H1 (cell line): ENCODE measurements around the gene GTSE1. TPM values are rescaled to one million over a fixed set of nuclear protein-coding genes. Genes with fewer than 3 reads are reported as not detected.
A peak's percentile ranks its signal among the peaks of the same experiment; 100 is the strongest.

Experiments
- CTCF ChIA-PET: fragments of 300-600 bp; sonication (Branson Sonifier 250); formaldehyde crosslinking; loops from one replicate; lab custom pipeline; 2021; ENCODE audit not compliant: partially characterized antibody; lab: Charles Lee
- POLR2A ChIA-PET: fragments of 300-600 bp; sonication (Branson Sonifier 250); formaldehyde crosslinking; loops from one replicate; lab custom pipeline; 2021; ENCODE audit warnings: inconsistent platforms; ENCODE audit not compliant: partially characterized antibody; lab: Charles Lee
- DNase-seq, 2 experiments: peaks; one replicate each; pipeline versions ENCODE4 v3.0.0 to v3.0.0-alpha.2; 2010 to 2022; ENCODE audit warnings: low spot score in 2 of 2, low read depth in 1 of 2, mixed read lengths in 1 of 2
- FAIRE-seq: peaks from 2 replicates; lab custom pipeline; 2011; peaks lifted over from hg19 to GRCh38; lab: Jason Lieb, UNC
- H2AFZ ChIP-seq: 2 replicates; pipeline ENCODE4 v1.8.1; 2012; ENCODE audit warnings: low read length, inconsistent platforms
- H2AK5ac ChIP-seq: 2 replicates; pipeline ENCODE4 v1.6.1; 2013; ENCODE audit warnings: low read depth, low read length
- H2BK120ac ChIP-seq: replicated peaks from 2 replicates; pipeline ENCODE3; 2013; ENCODE audit warnings: low read depth, low read length, inconsistent platforms
- H2BK12ac ChIP-seq: 2 replicates; pipeline ENCODE4 v1.6.1; 2013; ENCODE audit warnings: low read depth, low read length
- H2BK15ac ChIP-seq: 2 replicates; pipeline ENCODE4 v1.6.1; 2013; ENCODE audit warnings: low read length
- H2BK20ac ChIP-seq: 2 replicates; pipeline ENCODE4 v1.6.1; 2013; ENCODE audit warnings: low read length
- H2BK5ac ChIP-seq: 2 replicates; pipeline ENCODE4 v1.6.1; 2013; ENCODE audit warnings: low read depth, low read length
- H3K14ac ChIP-seq: 2 replicates; pipeline ENCODE4 v1.6.1; 2013; ENCODE audit warnings: inconsistent platforms; ENCODE audit not compliant: insufficient read length
- H3K18ac ChIP-seq: 2 replicates; pipeline ENCODE4 v1.6.1; 2013; ENCODE audit warnings: low read length; ENCODE audit errors: extremely low read depth
- H3K23ac ChIP-seq: 2 replicates; pipeline ENCODE4 v1.6.1; 2013; ENCODE audit warnings: inconsistent platforms; ENCODE audit not compliant: insufficient read length
- H3K23me2 ChIP-seq: 2 replicates; pipeline ENCODE4 v1.6.1; 2013; ENCODE audit warnings: low read depth, low read length
- H3K27ac ChIP-seq: 2 replicates; pipeline ENCODE4 v1.6.1; 2011; ENCODE audit warnings: low read depth, low read length, inconsistent platforms
- H3K27me3 ChIP-seq, 4 experiments: replicated peaks in 1 of 4; 1 replicate in 1 of 4; 2 replicates in 3 of 4; pipeline versions ENCODE4 v1.6.1 to v1.8.1; 2011 to 2013; ENCODE audit warnings: low read length in 3 of 4, mild to moderate bottlenecking in 3 of 4, inconsistent platforms in 2 of 4, mixed read lengths in 2 of 4, moderate library complexity in 1 of 4; ENCODE audit not compliant: control insufficient read depth in 3 of 4, insufficient read depth in 3 of 4; ENCODE audit errors: extremely low read depth in 1 of 4
- H3K36me3 ChIP-seq, 4 experiments: 2 replicates each; pipeline versions ENCODE4 v1.6.1 to v1.8.1; 2011 to 2013; ENCODE audit warnings: mild to moderate bottlenecking in 4 of 4, low read length in 3 of 4, moderate library complexity in 2 of 4, control low read depth in 1 of 4, inconsistent platforms in 1 of 4; ENCODE audit not compliant: insufficient read depth in 4 of 4, control insufficient read depth in 2 of 4
- H3K4ac ChIP-seq: replicated peaks from 2 replicates; pipeline ENCODE3; 2013; ENCODE audit warnings: low read length, low read depth, mixed read lengths, inconsistent platforms; ENCODE audit not compliant: insufficient read length
- H3K4me1 ChIP-seq, 4 experiments: replicated peaks in 1 of 4; 1 replicate in 1 of 4; 2 replicates in 3 of 4; pipeline versions ENCODE4 v1.6.1 to v1.8.1; 2011 to 2013; ENCODE audit warnings: low read length in 3 of 4, inconsistent platforms in 2 of 4, mixed read lengths in 1 of 4; ENCODE audit not compliant: insufficient read depth in 4 of 4, control insufficient read depth in 3 of 4
- H3K4me2 ChIP-seq, 2 experiments: 2 replicates each; pipeline versions ENCODE4 v1.6.1 to v1.8.1; 2011 to 2013; ENCODE audit warnings: low read depth in 2 of 2, low read length in 2 of 2, control low read depth in 1 of 2, inconsistent platforms in 1 of 2, mild to moderate bottlenecking in 1 of 2; ENCODE audit not compliant: insufficient read depth in 1 of 2
- H3K4me3 ChIP-seq, 4 experiments: fragments of 200-600, 300-600 bp in 1 of 4; sonication (generic), shearing (Covaris generic), sonication (Bioruptor Twin) in 1 of 4; 2 replicates each; pipeline versions ENCODE4 v1.5.1 to v1.8.1; 2011 to 2016; ENCODE audit warnings: low read length in 4 of 4, low read depth in 3 of 4, control low read depth in 2 of 4, inconsistent platforms in 2 of 4, mild to moderate bottlenecking in 2 of 4, mixed read lengths in 1 of 4, moderate library complexity in 1 of 4; ENCODE audit not compliant: insufficient read depth in 2 of 4; ENCODE audit errors: extremely low read depth in 1 of 4
- H3K56ac ChIP-seq: replicated peaks from 2 replicates; pipeline ENCODE3; 2013; ENCODE audit warnings: low read depth, mild to moderate bottlenecking, mixed read lengths, low read length, inconsistent platforms; ENCODE audit not compliant: insufficient read length
- H3K79me1 ChIP-seq: 2 replicates; pipeline ENCODE4 v1.6.1; 2013; ENCODE audit warnings: low read depth, low read length, control low read depth
- H3K79me2 ChIP-seq, 2 experiments: 2 replicates each; pipeline versions ENCODE4 v1.6.1 to v1.8.1; 2012 to 2013; ENCODE audit warnings: low read length in 2 of 2, mild to moderate bottlenecking in 2 of 2, inconsistent platforms in 1 of 2; ENCODE audit not compliant: insufficient read depth in 2 of 2, control insufficient read depth in 1 of 2
- H3K9ac ChIP-seq, 4 experiments: replicated peaks in 1 of 4; 1 replicate in 1 of 4; 2 replicates in 3 of 4; pipeline versions ENCODE4 v1.6.1 to v1.8.1; 2011 to 2013; ENCODE audit warnings: low read depth in 3 of 4, low read length in 3 of 4, control low read depth in 2 of 4, mild to moderate bottlenecking in 2 of 4, moderate library complexity in 2 of 4, inconsistent platforms in 1 of 4; ENCODE audit errors: extremely low read depth in 1 of 4
- H3K9me3 ChIP-seq, 2 experiments: 2 replicates each; pipeline versions ENCODE4 v1.6.1 to v1.8.1; 2012 to 2013; ENCODE audit warnings: mild to moderate bottlenecking in 2 of 2, moderate library complexity in 2 of 2, control low read depth in 1 of 2, inconsistent platforms in 1 of 2, low read depth in 1 of 2, low read length in 1 of 2, mixed read lengths in 1 of 2; ENCODE audit not compliant: insufficient read depth in 2 of 2
- H4K20me1 ChIP-seq, 2 experiments: replicated peaks in 1 of 2; 2 replicates each; pipeline versions ENCODE3 to v1.8.1; 2011 to 2013; ENCODE audit warnings: inconsistent platforms in 2 of 2, low read length in 2 of 2, mild to moderate bottlenecking in 1 of 2; ENCODE audit not compliant: insufficient read depth in 2 of 2, control insufficient read depth in 1 of 2
- H4K5ac ChIP-seq: 2 replicates; pipeline ENCODE4 v1.6.1; 2013; ENCODE audit warnings: low read length, low read depth, mixed read lengths, inconsistent platforms; ENCODE audit not compliant: insufficient read length
- H4K8ac ChIP-seq: 2 replicates; pipeline ENCODE4 v1.8.0; 2013; ENCODE audit warnings: mild to moderate bottlenecking, moderate library complexity, low read length, inconsistent platforms; ENCODE audit not compliant: insufficient read depth; ENCODE audit errors: extremely low read depth
- H4K91ac ChIP-seq: replicated peaks from 2 replicates; pipeline ENCODE3; 2013; ENCODE audit warnings: low read length, mixed read lengths, inconsistent platforms; ENCODE audit not compliant: insufficient read length
- BCL11A ChIP-seq, 2 experiments: IDR thresholded peaks; one replicate each; pipeline ENCODE4 v1.6.1; 2011; ENCODE audit warnings: low read depth in 2 of 2, low read length in 2 of 2, mild to moderate bottlenecking in 2 of 2
- CBX5 ChIP-seq: fragments of 300-800, 300-1000 bp; sonication (generic); IDR thresholded peaks from 2 replicates; pipeline ENCODE4 v1.7.1; 2016; ENCODE audit warnings: antibody characterized with exemption, low read length, low read depth
- GTF2F1 ChIP-seq: IDR thresholded peaks from 2 replicates; pipeline ENCODE4 v1.6.1; 2012; ENCODE audit warnings: low read depth, low read length, improper control_type of control experiment, borderline replicate concordance
- JUND ChIP-seq: IDR thresholded peaks from 2 replicates; pipeline ENCODE4 v1.6.1; 2011; ENCODE audit warnings: mild to moderate bottlenecking, improper control_type of control experiment, low read length
- KDM4A ChIP-seq: IDR thresholded peaks from one replicate; pipeline ENCODE4 v1.7.1; 2012; ENCODE audit warnings: low read depth, mild to moderate bottlenecking, moderate library complexity, low read length, inconsistent platforms; ENCODE audit not compliant: severe bottlenecking
- RAD21 ChIP-seq, 2 experiments: IDR thresholded peaks in 1 of 2; conservative IDR thresholded peaks in 1 of 2; 2 replicates each; pipeline ENCODE4 v1.6.1; 2011; ENCODE audit warnings: low read depth in 2 of 2, low read length in 2 of 2, improper control_type of control experiment in 1 of 2, inconsistent platforms in 1 of 2, mild to moderate bottlenecking in 1 of 2, moderate library complexity in 1 of 2
- RBBP5 ChIP-seq: IDR thresholded peaks from 2 replicates; pipeline ENCODE4 v1.7.1; 2012; ENCODE audit warnings: low read depth, mild to moderate bottlenecking, inconsistent platforms, low read length, moderate library complexity, borderline replicate concordance
- TBP ChIP-seq: IDR thresholded peaks from 2 replicates; pipeline ENCODE4 v1.6.1; 2011; ENCODE audit warnings: low read depth, low read length, improper control_type of control experiment
- WGBS, 2 experiments: shearing (Covaris generic) in 1 of 2; methylation state at CpG; one replicate each; pipeline versions ENCODE4 v1.1.6 to v1.1.7; 2013 to 2015; ENCODE audit warnings: low lambda C conversion rate in 2 of 2, mixed read lengths in 2 of 2, inconsistent platforms in 1 of 2, low coverage in 1 of 2, missing lambda C conversion rate in 1 of 2; ENCODE audit not compliant: insufficient replicate concordance in 2 of 2, insufficient coverage in 1 of 2, insufficient read length in 1 of 2; ENCODE audit errors: extremely low coverage in 1 of 2, missing lambda C conversion rate in 1 of 2; 5-methylcytosine and 5-hydroxymethylcytosine counted together
- polyA plus RNA-seq, 7 experiments: library from polyadenylated mRNA; depleted of rRNA in 3 of 7; stranded (reverse) in 5 of 7; unstranded in 2 of 7; fragments of >200 nt in 5 of 7; fragments of 200-250 nt in 2 of 7; gene quantifications; 1 replicate in 5 of 7; 2 replicates in 1 of 7; 4 replicates in 1 of 7; pipeline versions ENCODE4 v1.2.1 to v1.2.3, GENCODE V29; 2011 to 2013; ENCODE audit warnings: missing spikeins in 2 of 7, mixed read lengths in 2 of 7
- total RNA-seq: library from RNA; stranded (reverse); fragmentation: NEBNext Ultra II Directional; extraction: Animal tissue kit (Norgen Biotek cat#: 25700); gene quantifications from 2 replicates; pipeline ENCODE4 v1.2.1, GENCODE V29; 2021
- TF ChIP-seq, protein P1 (sequence below), 3 experiments: IDR thresholded peaks; 1 replicate in 2 of 3; 2 replicates in 1 of 3; pipeline versions ENCODE4 v1.5.1 to v1.6.1; 2011; ENCODE audit warnings: low read length in 3 of 3, mild to moderate bottlenecking in 3 of 3, inconsistent platforms in 2 of 3, low read depth in 1 of 3, moderate library complexity in 1 of 3; ENCODE audit not compliant: insufficient read depth in 1 of 3; ENCODE audit errors: control extremely low read depth in 1 of 3

GTSE1 gene
- total and polyA plus RNA-seq, 2 of the 8 experiments (the other 6 are each of a cell fraction or from before 2014, with no cell fraction given): 17.5 to 38.6 TPM

DNA sequence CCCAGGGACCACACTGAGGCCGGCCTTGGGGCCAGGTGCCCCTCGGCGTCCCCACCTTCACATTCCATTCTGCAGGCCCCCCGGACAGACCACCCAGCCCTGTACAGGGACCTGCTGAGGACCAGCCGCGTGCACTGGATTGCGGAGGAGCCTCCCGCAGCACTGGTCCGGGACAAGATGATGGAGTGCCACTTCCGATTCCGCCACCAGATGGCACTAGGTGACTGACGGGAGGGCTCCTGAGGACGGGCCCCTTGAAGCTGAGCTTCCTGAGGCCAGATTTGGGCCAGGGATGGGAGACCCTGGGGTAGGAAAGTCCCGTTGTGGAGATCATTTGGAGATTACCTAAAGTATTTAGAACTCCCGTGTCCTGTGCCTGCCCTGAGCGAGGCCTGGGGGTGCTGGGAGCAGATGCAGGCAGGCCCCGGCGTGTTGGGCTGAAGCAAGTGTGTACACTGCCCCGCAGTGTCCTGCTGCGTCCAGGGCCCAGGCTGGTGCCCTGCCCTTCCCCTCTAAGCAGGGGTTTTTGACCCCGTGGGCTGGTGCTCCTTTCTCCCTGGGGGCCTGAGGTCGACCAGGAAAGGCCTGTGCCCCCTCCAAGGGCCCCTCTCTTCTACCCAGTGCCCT lies 58.8 kb downstream of the GTSE1 start:
- ChIA-PET CTCF (interaction anchor here (0.7 to 5.8 kb wide), 16 partner anchors 9 to 220 kb away, joined by 3 to 60 read pairs (median 4); partner anchors contain the start of gene CELSR1), POLR2A (interaction anchor here (1.9 kb wide), 1 partner anchor 15 kb away, joined by 4 read pairs; no protein-coding TSS in a partner anchor)
- Histone ChIP-seq H3K79me2 (no peaks in the 10 kb centered on the region), H2BK15ac (no peak overlapping the region), H4K5ac (no peak overlapping the region), H2AFZ (no peak overlapping the region), H3K27ac (0 out of 2 replicates have a peak overlapping the region, but pooled peaks have one; percentile 35), H2BK5ac (no peak overlapping the region), H3K79me1 (0 out of 2 replicates have a peak, but pooled peaks cover 4% of the 10 kb centered on the region), H3K27me3 (no peaks in the 10 kb centered on the region), H3K4me2 (no peak overlapping the region), H2BK120ac (no peak overlapping the region), H3K23ac (no peak overlapping the region), H3K23me2 (no peaks in the 10 kb centered on the region), H3K9me3 (no peaks in the 10 kb centered on the region), H2BK20ac (no peak overlapping the region), H4K91ac (no peak overlapping the region), H4K20me1 (peaks cover 13 to 26% of the 10 kb centered on the region in 2 experiments), H3K18ac (no peak overlapping the region), H3K56ac (no peak overlapping the region), H3K36me3 (peaks cover 10 to 49% (median 36%) of the 10 kb centered on the region in 4 experiments; a peak in 7 of 8 replicates), H3K14ac (no peak overlapping the region), H3K4ac (no peak overlapping the region), H3K9ac (no peak overlapping the region), H2AK5ac (no peak overlapping the region), H3K4me3 (no peak overlapping the region), H4K8ac (no peak overlapping the region), H3K4me1 (no peaks in the 10 kb centered on the region), H2BK12ac (no peak overlapping the region)
- TF ChIP-seq JUND (peak; percentile 27; the same call in 1 of the 2 replicates), RBBP5 (no peak), GTF2F1 (no peak), CBX5 (no peak), KDM4A (no peak), TBP (no peak), RAD21 (IDR thresholded peaks at IDR 0.05 in 1 of 2, conservative IDR thresholded peaks at IDR 0.05 in 1 of 2; ENCODE audit: low read depth in 2 of 2, low read length in 2 of 2) (peak; percentile 95 to 98), BCL11A (IDR thresholded peaks at IDR 0.05; ENCODE audit: low read depth in 2 of 2, low read length in 2 of 2) (no peak)
- TF ChIP-seq, protein P1, sequence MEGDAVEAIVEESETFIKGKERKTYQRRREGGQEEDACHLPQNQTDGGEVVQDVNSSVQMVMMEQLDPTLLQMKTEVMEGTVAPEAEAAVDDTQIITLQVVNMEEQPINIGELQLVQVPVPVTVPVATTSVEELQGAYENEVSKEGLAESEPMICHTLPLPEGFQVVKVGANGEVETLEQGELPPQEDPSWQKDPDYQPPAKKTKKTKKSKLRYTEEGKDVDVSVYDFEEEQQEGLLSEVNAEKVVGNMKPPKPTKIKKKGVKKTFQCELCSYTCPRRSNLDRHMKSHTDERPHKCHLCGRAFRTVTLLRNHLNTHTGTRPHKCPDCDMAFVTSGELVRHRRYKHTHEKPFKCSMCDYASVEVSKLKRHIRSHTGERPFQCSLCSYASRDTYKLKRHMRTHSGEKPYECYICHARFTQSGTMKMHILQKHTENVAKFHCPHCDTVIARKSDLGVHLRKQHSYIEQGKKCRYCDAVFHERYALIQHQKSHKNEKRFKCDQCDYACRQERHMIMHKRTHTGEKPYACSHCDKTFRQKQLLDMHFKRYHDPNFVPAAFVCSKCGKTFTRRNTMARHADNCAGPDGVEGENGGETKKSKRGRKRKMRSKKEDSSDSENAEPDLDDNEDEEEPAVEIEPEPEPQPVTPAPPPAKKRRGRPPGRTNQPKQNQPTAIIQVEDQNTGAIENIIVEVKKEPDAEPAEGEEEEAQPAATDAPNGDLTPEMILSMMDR (IDR thresholded peaks at IDR 0.05; ENCODE audit: control extremely low read depth in 1 of 3, insufficient read depth in 1 of 3, low read depth in 1 of 3, low read length in 3 of 3): peak; percentile 91 to 95 (median 92)
- WGBS, 2 experiments: 71% methylated on average over 22 of the region's 22 CpGs; no CpG with 5 or more reads in 1 of the 2 experiments
- DNase-seq (peak in 1 of 2 experiments; percentile 97), FAIRE-seq (no peak)
